ENCODE data around the gene GABRP.

GRCh38 chr5:170736966-170737365, 46.6 kb upstream of the GABRP start:
- TF ChIP-seq CTCF (IDR thresholded peaks at IDR 0.05) (no peak), POLR2A (IDR thresholded peaks at IDR 0.05) (no peak)
